Stimulated activated naive CD8-positive, alpha-beta T cell treated with anti-CD3 and anti-CD28 coated beads, Interleukin-15, Interleukin-2, amounts not matched to agents 100 ng/mL and 50 ng/mL, for 24 hours (primary cell): ENCODE measurements around the gene PINK1.

Source experiments
- H3K27ac Mint-ChIP-seq: one replicate; pipeline ENCODE4 v1.8.0; 2021; ENCODE audit warnings: mild to moderate bottlenecking, mixed read lengths
- H3K27me3 Mint-ChIP-seq: one replicate; pipeline ENCODE4 v1.8.0; 2021; ENCODE audit warnings: mixed read lengths
- H3K36me3 Mint-ChIP-seq: one replicate; pipeline ENCODE4 v1.8.0; 2021; ENCODE audit warnings: low read depth, mixed read lengths
- H3K4me1 Mint-ChIP-seq: one replicate; pipeline ENCODE4 v1.8.0; 2021; ENCODE audit warnings: low read depth, mixed read lengths
- H3K4me3 Mint-ChIP-seq: one replicate; pipeline ENCODE4 v1.8.0; 2021; ENCODE audit warnings: mild to moderate bottlenecking, mixed read lengths
- H3K9me3 Mint-ChIP-seq: one replicate; pipeline ENCODE4 v1.8.0; 2021; ENCODE audit warnings: mixed read lengths

The PINK1 gene

DNA sequence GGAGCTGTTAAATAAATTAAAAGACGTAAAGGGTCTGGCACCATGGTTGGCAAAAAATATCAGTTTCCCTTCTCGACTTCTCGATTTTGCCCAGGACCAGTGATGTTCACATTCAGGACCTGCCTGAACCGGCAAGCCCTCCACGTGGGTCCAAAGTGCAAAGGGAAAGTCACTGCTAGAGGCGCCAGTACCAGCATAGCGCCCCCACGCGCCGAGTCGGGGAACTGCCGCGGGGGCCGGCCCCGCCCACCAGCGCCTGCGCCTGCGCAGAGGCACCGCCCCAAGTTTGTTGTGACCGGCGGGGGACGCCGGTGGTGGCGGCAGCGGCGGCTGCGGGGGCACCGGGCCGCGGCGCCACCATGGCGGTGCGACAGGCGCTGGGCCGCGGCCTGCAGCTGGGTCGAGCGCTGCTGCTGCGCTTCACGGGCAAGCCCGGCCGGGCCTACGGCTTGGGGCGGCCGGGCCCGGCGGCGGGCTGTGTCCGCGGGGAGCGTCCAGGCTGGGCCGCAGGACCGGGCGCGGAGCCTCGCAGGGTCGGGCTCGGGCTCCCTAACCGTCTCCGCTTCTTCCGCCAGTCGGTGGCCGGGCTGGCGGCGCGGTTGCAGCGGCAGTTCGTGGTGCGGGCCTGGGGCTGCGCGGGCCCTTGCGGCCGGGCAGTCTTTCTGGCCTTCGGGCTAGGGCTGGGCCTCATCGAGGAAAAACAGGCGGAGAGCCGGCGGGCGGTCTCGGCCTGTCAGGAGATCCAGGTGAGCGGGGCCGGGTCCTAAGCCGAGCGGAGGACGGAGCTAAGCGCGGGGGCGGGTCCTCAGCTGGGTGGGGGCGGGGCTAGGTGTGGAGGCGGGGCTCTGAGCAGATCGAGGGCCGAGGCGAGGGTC, at the start of gene PINK1:
Gene PINK1 (plus strand): TSS at position 269 of the 875 bp plus-strand sequence. CDS start 91 bp downstream, at position 360.
- H3K4me1 Mint-ChIP-seq: peaks cover 12% of the 10 kb centered on the region
- no peaks in the 10 kb centered on the region for H3K9me3 Mint-ChIP-seq
- H3K27me3 Mint-ChIP-seq: no peaks in the 10 kb centered on the region
- H3K27ac Mint-ChIP-seq: no peak within 1 kb of the TSS
- no peaks in the 10 kb centered on the region for H3K36me3 Mint-ChIP-seq
- peak within 1 kb of the TSS; percentile 83 for H3K4me3 Mint-ChIP-seq

DNA sequence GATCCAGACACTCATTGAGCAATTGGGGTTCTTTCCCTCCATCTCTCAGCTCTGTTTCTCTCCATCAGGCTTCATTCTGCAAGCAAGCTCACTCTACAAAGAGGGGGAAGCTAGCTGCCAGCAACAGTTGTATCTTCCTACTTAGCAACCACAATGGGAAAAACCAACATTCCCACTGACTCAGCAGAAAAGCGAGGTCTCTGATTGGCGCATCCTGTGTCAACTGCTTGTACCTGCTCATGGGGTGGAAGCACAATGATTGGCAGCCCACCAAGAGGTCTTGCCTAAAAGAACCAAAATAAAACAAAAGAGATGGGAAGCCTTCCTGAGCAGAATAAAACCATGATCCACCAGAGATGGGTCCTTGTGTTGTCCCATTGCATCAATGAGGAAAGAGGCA, 48.4 kb upstream of the PINK1 start:
- Mint-ChIP-seq H3K4me3 (no peak overlapping the region), H3K9me3 (no peaks in the 10 kb centered on the region), H3K27ac (no peak overlapping the region), H3K36me3 (no peaks in the 10 kb centered on the region), H3K27me3 (peaks cover 39% of the 10 kb centered on the region), H3K4me1 (peaks cover 8% of the 10 kb centered on the region)

- H3K27me3 Mint-ChIP-seq: peaks cover 54% of the 10 kb centered on the region
- no peak overlapping the region for H3K4me3 Mint-ChIP-seq
- H3K9me3 Mint-ChIP-seq: no peaks in the 10 kb centered on the region
- no peak overlapping the region for H3K27ac Mint-ChIP-seq
- H3K4me1 Mint-ChIP-seq: peaks cover 8% of the 10 kb centered on the region
- no peaks in the 10 kb centered on the region for H3K36me3 Mint-ChIP-seq
Measured at GRCh38 chr1:20586953-20587660, 46.2 kb upstream of the PINK1 start.

DNA sequence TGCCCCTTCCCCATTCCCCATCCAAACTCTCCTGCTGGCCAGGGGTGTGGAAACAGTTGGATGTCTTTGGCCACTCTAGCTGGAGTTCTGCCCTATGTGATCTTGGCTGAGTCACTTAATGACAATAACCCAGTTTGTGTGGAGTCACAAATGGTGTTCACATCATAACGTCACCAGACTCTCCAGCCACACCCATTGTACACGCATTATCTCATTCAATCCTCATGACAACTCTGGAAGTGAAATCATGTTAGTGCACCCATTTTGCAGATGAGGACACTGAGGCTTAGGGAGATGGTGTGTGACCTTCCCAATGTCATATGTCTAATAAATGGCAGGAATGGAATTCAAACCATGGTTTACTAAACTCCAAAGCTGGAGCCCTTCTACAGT, 45.6 kb upstream of the PINK1 start:
- Mint-ChIP-seq H3K36me3 (no peaks in the 10 kb centered on the region), H3K27ac (no peak overlapping the region), H3K4me3 (no peak overlapping the region), H3K9me3 (no peaks in the 10 kb centered on the region), H3K27me3 (peaks cover 59% of the 10 kb centered on the region), H3K4me1 (peaks cover 8% of the 10 kb centered on the region)

DNA sequence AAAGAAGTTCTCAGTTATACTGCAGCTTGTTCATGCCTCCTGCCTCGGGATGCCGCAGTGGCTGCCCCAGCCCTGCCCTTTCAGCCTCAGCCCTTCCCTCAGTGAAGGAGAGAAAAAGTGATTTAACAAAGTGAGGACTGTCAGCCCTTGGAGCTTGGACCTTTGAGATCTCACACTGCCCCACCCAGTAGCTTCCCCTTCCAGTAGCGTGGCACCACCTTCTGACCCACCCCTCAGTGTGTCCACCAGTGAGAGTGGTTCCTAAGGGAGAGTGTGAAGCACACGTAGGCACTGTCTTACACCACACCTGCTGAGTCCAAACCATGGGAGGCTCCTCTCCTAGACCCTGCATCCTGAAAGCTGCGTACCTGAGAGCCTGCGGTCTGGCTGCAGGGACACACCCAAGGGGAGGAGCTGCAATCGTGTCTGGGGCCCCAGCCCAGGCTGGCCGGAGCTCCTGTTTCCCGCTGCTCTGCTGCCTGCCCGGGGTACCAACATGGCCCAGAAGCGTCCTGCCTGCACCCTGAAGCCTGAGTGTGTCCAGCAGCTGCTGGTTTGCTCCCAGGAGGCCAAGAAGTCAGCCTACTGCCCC, 44.5 kb upstream of the PINK1 start, which contains the start of gene CDA:
Gene CDA (plus strand): TSS at position 464 of the 592 bp plus-strand sequence. CDS start 33 bp downstream, at position 497.
- H3K27ac Mint-ChIP-seq: no peak within 1 kb of the TSS
- no peaks in the 10 kb centered on the region for H3K9me3 Mint-ChIP-seq
- H3K36me3 Mint-ChIP-seq: no peaks in the 10 kb centered on the region
- no peak within 1 kb of the TSS for H3K4me3 Mint-ChIP-seq
- peaks cover 8% of the 10 kb centered on the region for H3K4me1 Mint-ChIP-seq
- H3K27me3 Mint-ChIP-seq: peaks cover 62% of the 10 kb centered on the region

- Mint-ChIP-seq H3K4me3 (no peak overlapping the region), H3K4me1 (peaks cover 8% of the 10 kb centered on the region), H3K27ac (no peak overlapping the region), H3K27me3 (peaks cover 62% of the 10 kb centered on the region), H3K9me3 (no peaks in the 10 kb centered on the region), H3K36me3 (no peaks in the 10 kb centered on the region)
Measured at GRCh38 chr1:20589331-20590278, 43.7 kb upstream of the PINK1 start.

DNA sequence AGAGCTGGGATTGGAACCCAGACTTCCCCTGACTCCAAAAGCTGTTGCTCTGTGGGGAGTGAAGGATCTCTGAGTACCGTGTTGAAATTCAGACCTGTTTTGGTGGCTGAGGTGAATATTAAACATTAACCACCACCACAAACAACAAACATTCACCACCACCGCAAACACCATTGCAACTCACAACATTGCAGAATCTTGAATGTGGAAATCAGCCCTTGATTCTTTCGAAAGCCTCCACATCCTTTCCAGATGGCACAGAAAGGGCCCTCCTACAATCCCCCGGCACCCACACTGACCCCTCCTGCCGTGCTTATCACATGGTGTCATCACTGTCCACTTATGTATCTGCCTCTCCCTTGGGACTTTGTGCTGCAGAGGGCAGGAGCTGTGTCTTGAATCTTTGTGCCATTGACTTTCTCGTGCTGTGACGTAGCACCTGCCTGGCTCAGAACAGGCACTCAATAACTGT, 42.9 kb upstream of the PINK1 start:
- Mint-ChIP-seq H3K4me1 (peaks cover 8% of the 10 kb centered on the region), H3K27me3 (peaks cover 57% of the 10 kb centered on the region), H3K36me3 (no peaks in the 10 kb centered on the region), H3K27ac (no peak overlapping the region), H3K4me3 (no peak overlapping the region), H3K9me3 (no peaks in the 10 kb centered on the region)

DNA sequence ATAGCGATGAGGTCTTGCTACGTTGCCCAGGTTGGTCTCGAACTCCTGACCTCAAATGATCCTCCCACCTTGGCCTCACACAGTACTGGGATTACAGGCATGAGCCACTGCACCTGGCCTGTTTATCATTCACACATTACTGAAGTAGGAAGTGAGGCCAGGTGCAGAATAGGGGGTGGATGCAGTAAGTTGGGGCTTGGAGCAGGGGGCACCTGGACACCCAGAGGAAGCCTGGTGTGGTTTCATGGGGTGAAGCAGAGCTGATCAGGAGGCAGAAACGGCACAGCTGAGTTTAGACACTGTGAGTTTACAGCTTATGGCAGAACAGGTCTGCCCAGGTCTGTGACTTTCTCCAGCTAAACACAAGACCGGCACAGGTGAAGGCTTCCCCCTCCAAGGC, 39.5 kb upstream of the PINK1 start:
- Mint-ChIP-seq H3K4me3 (no peak overlapping the region), H3K27me3 (peaks cover 40% of the 10 kb centered on the region), H3K9me3 (no peaks in the 10 kb centered on the region), H3K36me3 (no peaks in the 10 kb centered on the region), H3K27ac (no peak overlapping the region), H3K4me1 (peaks cover 8% of the 10 kb centered on the region)

GRCh38 chr1:20594746-20595145, 38.5 kb upstream of the PINK1 start:
- H3K4me1 Mint-ChIP-seq: peaks cover under 1% of the 10 kb centered on the region
- H3K36me3 Mint-ChIP-seq: no peaks in the 10 kb centered on the region
- H3K4me3 Mint-ChIP-seq: no peak overlapping the region
- H3K9me3 Mint-ChIP-seq: no peaks in the 10 kb centered on the region
- no peak overlapping the region for H3K27ac Mint-ChIP-seq
- H3K27me3 Mint-ChIP-seq: peaks cover 30% of the 10 kb centered on the region

GRCh38 chr1:20596106-20596505, 37.2 kb upstream of the PINK1 start:
- Mint-ChIP-seq H3K27me3 (peaks cover 20% of the 10 kb centered on the region), H3K9me3 (no peaks in the 10 kb centered on the region), H3K36me3 (no peaks in the 10 kb centered on the region), H3K27ac (no peak overlapping the region), H3K4me1 (no peaks in the 10 kb centered on the region), H3K4me3 (no peak overlapping the region)

DNA sequence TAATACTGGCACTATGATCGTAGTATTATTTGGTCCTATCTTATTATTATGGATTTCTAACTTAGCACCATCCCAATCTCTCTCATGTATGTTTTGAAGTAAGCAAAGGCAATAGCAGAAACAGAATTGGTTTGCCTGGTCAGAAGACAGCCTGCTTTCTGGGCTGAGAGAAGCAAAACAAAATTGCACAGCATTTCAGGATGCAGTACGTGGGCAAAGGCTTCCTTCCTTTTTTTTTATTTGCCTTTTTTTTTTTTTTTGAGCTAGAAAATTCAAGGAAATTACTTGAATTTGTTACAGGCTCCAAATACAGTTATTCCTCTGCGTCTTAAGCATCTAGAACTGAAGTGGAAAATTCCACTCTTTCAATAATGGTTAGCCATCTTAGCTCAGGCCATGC, 35.6 kb upstream of the PINK1 start:
- H3K9me3 Mint-ChIP-seq: no peaks in the 10 kb centered on the region
- H3K27ac Mint-ChIP-seq: no peak overlapping the region
- H3K4me3 Mint-ChIP-seq: no peak overlapping the region
- peaks cover 9% of the 10 kb centered on the region for H3K27me3 Mint-ChIP-seq
- no peaks in the 10 kb centered on the region for H3K36me3 Mint-ChIP-seq
- no peaks in the 10 kb centered on the region for H3K4me1 Mint-ChIP-seq

- Mint-ChIP-seq H3K27ac (no peak overlapping the region), H3K9me3 (no peaks in the 10 kb centered on the region), H3K4me1 (no peaks in the 10 kb centered on the region), H3K4me3 (no peak overlapping the region), H3K27me3 (peaks cover 5% of the 10 kb centered on the region), H3K36me3 (no peaks in the 10 kb centered on the region)
Measured at GRCh38 chr1:20600156-20600555, 33.1 kb upstream of the PINK1 start.

DNA sequence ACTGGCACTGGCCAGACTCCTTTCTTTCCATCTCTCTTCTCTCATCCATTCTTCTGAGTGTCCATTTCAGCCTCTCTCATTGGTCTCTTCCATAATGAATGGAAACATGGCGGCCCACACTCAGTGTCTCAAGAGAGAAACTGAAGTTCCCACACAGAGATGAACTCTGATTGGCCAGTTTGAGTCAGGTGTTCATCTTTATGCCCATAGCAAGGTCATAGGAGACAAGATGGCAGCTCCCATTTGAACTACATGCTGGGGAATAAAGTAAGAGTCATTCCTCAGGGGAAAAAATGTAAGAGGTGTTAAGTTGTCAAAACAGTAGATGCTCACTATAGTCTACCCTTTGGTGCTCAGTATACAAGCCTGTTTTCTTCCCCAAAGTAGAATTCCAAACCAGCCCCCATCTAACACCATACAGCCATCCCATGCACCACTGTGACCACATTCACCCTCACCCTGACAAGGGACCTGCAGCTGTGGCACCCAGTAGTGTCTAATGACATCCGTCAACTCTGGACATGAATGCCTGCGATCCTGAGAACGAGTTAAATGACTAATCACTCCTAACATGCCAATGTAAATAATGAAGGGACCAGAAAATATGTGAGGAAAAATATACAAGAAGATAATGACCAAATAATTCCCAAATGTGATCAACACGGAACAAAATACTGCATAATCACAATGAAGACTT, 32.0 kb upstream of the PINK1 start:
- Mint-ChIP-seq H3K36me3 (no peaks in the 10 kb centered on the region), H3K4me3 (no peak overlapping the region), H3K9me3 (no peaks in the 10 kb centered on the region), H3K27me3 (peaks cover 6% of the 10 kb centered on the region), H3K27ac (no peak overlapping the region), H3K4me1 (no peaks in the 10 kb centered on the region)
